HG03196 (cell line): ENCODE measurements around the gene CCNB2.
"Not testable (repeated sequence)": the region's sequence is repeated elsewhere in the genome, so short reads cannot be mapped to it uniquely, and the experiment has no call there.

Source experiments
- ATAC-seq: cut with Tn5 transposase; IDR thresholded peaks from one replicate; pipeline ENCODE4 v1.9.1; 2021; ENCODE audit not compliant: unreplicated experiment

Gene CCNB2

GRCh38 chr15:59133929-59134427 is 29.0 kb downstream of the CCNB2 start:
- ATAC-seq, result no peak

DNA sequence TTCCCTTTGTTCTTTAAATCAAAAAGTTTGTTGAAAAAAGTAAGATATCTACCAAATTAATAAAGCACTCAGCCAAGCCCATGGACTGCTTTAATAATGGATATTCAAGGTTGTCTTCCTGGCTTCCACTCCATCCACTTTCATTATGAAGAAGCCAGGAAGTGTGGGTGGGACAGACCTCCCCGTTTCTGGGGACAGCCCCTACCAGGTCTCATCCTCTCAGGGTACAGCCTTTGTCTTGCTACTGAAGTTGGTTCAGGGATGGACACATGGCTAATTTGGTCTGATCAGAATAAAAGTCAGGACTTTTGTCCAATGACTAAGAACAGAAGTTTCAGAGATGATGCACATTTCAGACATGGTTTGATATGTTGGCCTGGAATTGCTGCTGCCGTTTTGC is 32.6 kb downstream of the CCNB2 start:
- ATAC-seq, result no peak

DNA sequence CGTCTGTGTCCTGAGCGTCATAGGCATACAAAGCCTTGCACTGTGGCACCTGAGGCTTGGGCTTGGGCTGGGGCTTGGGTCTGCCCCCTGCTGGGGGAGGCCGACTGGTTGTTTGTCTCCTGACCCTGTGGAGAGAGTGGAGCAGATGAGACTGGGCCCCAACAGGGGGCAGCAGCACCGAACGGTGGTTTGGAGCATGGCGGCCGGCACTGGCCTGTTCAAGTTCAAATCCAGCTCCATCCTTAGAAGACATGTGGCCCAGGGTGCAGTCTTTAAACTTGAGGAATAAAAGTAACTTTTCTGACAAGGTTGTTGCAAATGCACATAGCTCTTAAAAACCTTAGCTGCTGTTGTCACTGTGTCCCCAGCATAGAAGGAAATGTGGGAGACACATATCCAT is 33.3 kb downstream of the CCNB2 start:
- peak; percentile 59 for ATAC-seq

DNA sequence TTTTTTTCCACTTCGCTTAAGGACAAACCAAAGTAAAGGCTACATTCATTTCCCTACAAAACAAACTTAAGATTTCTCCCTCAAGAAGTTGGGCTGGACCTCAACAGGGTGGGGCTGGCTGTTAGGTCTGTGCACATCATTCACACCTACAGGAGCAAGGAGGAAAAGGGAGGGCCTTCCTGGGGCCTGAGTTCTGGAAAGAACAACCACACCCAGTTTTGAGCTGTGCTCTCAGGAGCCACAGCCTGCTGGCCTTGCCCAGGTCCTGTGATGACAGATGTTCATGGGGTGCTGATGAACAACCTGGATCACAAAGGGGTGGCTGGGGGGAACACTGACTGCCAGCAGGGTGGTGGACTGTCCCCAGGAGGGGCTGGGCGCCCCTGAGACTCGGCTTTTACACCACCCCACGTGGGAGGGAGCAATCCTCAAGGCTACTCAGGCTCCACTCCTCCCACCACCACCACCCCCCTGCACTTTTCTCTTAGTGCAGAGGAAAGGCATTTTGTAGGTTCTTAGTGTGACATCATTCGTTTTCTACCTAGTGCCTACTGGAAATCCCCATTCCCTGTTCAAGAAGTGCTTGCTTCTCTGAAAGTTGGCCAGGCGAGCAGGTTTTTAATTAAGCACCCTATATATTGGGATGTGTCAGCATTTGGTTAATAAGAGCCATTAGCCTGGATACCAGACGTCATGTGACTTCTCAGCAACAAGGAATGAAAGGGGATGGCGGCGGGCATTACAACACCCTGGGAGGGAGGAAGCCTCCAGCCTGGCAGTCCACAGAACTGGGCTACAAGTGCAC is 35.7 kb downstream of the CCNB2 start:
- ATAC-seq, result no peak

GRCh38 chr15:59143281-59143680 is 38.3 kb downstream of the CCNB2 start:
- no peak for ATAC-seq

- ATAC-seq, result not testable (repeated sequence)
Measured at GRCh38 chr15:59144594-59144993, 39.6 kb downstream of the CCNB2 start.

DNA sequence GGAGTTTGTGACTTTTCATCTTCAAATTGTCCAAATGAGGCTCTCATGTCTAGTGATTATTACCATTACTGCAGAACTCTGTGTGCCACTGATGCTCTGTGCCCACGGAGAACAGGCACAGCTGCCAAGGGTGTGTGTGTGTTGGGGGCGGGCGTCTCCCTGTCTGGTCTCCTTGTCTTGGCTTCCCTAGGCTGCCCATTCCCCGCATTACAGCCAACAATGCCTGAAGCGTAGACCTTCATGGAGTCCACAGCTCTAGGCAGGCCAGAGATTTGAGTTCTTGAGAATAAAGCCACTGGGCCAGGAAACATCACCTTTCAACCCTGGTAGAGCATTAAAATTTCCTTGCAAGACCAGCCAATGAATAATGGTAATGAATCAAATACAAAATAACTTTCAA is 42.7 kb downstream of the CCNB2 start:
- ATAC-seq, result no peak

DNA sequence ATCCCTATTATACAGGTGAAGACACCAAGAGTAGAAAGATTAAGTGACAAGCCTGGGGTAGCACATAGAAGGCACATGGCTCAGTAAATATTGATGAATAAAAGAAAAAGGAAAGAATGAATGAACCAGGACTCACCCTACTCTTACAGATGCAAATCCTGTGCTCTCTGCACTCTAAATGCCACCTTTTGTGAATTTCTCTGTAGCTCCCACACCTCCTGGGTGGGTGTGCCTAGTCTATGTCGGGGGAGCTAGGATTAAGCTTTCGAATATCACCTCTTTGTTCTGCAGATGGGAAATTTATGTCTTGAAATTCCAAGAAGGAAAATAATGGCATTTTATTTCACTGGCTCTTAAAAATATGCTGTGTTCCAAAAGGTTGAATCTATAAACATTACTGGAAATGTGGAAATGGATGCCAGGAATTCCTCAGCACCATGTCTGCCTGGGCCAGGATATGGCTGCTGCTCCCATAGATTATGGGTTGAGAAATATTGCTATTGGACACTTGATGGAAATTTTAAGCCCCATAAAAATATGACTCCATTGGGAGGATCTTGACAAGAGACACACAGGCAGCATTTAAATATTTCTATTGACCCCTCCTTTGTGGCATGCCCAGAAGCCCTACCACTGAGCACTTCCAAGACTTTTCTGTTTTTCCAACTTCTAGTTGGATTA is 43.3 kb downstream of the CCNB2 start:
- no peak for ATAC-seq

GRCh38 chr15:59150185-59150584 is 45.2 kb downstream of the CCNB2 start:
- no peak for ATAC-seq

DNA sequence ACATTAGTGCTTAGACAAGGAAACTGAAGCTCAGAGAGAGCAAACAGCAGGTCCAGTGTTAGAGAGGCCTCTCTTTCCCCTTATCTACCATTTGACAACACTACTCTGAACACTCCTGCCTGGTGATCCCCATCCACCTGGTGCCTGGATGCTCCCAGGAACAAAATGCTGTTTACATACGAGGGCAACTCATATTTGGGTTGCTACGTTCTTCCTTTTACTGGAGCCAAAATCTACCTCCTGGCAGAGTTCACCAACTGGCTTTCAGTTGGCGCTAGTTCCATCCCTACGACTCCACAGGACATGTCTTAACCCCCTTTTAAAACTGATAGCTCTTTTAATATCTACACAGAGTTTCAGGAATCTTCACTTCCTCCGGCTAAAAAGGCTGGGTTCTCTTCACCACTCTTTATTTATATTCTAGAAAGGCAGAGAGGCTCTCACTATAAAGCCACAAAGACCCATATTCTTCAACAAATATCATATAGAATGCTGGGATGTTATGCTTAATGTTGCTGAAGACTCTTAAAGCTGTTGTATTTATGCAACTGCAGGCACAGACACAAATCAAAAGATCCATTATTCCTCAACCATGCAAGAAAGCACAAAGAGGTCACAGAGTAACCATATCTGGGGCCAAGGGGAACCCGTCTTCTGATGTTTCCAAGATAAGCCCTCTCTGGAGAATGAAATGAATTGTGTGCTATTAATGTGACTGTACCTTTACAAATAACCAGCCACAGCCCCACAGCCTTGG is 47.9 kb downstream of the CCNB2 start:
- ATAC-seq, result no peak

DNA sequence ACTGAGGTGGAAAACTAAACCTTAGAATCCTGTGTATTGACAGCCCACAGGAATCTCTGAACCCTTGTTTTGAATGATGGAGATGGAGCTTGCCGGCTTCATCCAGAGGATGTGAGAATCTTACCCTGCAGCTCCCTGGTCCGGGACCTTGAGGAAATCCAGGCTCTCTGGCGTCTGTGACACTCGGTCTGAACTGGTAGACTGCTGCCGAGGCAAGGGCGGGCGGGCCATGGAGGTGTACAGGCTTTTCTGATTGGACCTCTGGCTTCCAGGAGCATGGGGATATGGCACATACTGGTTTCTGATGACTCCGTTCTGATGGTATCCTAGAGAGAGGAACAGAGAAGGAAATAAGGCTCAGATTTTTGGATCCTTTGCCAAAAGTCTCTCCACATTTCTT is 48.5 kb downstream of the CCNB2 start:
- no peak for ATAC-seq

GRCh38 chr15:59154243-59154642 is 49.3 kb downstream of the CCNB2 start:
- ATAC-seq, result no peak

GRCh38 chr15:59155431-59155830 is 50.5 kb downstream of the CCNB2 start:
- no peak for ATAC-seq

DNA sequence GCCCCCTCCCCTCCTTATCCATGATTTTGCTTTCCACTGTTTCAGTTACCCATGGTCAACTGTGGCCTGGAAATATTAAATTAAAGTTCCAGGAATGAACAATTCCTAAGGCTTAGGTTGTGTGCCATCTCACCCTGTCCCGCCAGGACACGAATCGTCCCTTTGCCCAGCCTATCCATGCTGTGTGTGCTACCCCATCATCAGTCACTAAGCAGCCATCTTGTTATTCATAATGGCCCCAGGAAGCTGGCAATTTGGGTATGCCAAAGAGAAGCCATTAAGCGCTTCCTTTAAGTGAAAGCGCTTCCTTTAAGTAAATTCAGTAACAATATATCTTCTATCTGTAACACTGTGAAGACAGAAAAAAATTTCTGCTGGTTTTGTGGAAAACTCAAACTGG is 52.5 kb downstream of the CCNB2 start:
- ATAC-seq, result no peak

GRCh38 chr15:59157840-59158700 is 53.1 kb downstream of the CCNB2 start:
- no peak for ATAC-seq

DNA sequence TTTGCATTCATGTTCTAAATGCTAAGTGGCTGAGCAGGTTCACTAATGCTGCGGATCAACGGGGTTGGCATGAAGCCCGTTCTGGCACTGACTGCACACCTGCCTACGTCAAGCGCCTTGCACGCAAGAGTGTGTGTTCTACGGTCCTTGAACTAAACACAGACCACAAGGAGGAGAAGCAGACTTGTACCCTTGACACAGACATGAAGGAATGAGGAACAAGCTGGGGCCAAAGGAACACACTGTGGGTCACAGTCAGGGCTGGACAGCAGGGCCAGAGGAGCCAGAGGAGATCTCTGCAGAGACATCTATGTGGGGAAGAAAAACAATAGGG is 53.7 kb downstream of the CCNB2 start:
- ATAC-seq, result no peak

- ATAC-seq, result no peak
Measured at GRCh38 chr15:59159210-59159609, 54.3 kb downstream of the CCNB2 start.

DNA sequence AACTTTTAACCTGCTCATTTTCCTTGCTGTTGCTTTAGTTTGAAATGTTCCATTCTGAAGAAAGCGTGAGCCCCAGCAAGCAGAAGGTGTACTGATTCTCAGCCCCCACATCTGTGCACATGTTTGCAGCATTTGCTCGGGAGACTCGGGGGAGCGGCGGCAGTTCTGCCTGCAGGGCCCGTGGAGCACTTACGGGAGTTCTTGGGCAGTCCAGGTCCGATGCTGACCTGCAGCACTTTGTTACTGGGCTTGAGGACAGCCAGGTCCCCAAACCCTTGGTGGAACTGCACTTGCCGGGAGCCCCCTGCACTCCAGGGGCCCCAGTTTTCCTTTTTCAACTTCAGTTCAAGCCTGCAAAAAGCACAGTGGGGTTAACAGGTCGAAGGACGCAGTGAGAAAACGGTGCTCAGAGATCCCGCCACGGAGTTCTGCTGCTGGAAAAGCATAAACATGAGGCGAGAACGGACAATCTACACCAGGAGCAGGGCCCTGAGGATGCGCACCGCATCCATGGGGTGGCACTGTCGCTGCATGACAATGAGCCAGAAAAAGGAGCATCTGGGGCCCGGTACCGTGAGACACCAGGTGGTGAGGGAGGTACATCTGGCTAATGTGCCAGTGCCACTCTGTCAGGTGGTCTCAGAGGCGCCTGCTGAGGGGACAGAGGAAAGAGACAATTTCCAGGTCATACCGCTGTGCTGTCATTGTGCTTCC is 56.1 kb downstream of the CCNB2 start:
- no peak for ATAC-seq

GRCh38 chr15:59162080-59162479 is 57.1 kb downstream of the CCNB2 start:
- ATAC-seq, result not testable (repeated sequence)

- no peak for ATAC-seq
Measured at GRCh38 chr15:59165726-59166125, 60.8 kb downstream of the CCNB2 start.
